GM12872 (cell line): ENCODE data around the gene CSTF1.

Source experiments
- TF ChIP-seq, protein P1 (sequence below): IDR thresholded peaks from 3 replicates; pipeline ENCODE4 v1.5.1; 2011; ENCODE audit warnings: low read depth, mild to moderate bottlenecking, low read length, moderate library complexity; ENCODE audit not compliant: insufficient read depth

The CSTF1 gene

DNA sequence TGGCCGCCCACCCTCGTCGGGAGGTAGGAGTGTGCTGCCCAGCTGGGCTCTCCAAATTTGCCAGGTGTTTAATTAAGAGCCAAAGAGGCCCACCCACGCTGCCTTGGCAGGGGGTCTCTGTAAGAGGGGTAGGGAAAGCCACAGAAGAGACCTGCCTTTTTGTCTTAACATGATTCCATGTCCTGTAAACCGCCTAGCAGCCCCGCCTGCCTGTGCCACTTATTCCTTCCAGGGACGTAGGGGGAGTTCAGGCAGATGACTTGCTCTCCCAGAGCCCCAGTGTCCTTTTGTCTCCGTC, 31.6 kb upstream of the CSTF1 start:
- TF ChIP-seq, protein P1, sequence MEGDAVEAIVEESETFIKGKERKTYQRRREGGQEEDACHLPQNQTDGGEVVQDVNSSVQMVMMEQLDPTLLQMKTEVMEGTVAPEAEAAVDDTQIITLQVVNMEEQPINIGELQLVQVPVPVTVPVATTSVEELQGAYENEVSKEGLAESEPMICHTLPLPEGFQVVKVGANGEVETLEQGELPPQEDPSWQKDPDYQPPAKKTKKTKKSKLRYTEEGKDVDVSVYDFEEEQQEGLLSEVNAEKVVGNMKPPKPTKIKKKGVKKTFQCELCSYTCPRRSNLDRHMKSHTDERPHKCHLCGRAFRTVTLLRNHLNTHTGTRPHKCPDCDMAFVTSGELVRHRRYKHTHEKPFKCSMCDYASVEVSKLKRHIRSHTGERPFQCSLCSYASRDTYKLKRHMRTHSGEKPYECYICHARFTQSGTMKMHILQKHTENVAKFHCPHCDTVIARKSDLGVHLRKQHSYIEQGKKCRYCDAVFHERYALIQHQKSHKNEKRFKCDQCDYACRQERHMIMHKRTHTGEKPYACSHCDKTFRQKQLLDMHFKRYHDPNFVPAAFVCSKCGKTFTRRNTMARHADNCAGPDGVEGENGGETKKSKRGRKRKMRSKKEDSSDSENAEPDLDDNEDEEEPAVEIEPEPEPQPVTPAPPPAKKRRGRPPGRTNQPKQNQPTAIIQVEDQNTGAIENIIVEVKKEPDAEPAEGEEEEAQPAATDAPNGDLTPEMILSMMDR: no peak

DNA sequence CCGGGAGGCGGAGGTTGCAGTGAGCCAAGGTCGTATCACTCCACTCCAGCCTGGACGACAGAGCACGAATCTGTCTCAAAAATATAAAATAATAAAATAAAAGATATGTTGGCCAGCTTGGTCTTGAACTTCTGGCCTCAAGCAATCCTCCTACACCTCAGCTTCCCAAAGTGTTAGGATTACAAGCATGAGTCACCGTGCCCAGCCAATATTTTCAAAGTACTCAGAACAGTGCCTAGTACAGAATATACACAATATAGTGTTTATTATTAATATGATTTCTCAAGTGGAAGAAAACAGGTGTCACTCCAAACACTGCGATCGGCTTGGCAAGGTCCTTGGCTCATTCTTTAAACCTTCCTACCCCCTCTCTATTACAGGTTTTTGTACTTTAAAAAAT, 30.5 kb upstream of the CSTF1 start:
- TF ChIP-seq, protein P1: no peak

DNA sequence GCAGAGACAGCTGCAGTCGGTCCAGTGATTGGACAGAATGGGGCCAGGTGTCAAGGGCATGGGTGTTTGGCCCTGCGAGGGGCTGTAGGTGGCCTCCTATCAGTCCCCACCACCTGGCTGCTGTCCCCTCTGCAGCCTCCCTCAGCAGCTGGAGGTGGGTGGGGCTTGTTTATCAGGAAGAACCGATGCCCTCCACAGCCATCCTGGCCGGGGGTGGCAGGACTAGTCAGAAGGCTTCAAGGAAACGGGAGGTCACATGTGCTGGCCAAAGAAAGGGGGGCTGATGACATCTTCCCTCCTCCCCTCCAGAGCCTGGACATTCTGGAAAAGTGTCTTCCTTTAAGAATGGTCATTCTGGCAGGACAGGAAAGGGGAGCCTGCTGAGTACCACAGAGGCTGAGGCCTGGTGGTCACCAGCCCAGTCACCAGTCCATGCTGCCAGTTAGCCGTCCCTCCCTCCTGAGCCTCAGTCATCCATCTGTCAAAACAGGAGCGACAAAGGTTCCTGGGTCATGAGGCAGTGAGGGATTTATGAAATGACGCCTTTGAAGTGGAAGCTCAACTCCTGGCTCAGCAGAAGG, 29.5 kb upstream of the CSTF1 start:
- TF ChIP-seq, protein P1: no peak

DNA sequence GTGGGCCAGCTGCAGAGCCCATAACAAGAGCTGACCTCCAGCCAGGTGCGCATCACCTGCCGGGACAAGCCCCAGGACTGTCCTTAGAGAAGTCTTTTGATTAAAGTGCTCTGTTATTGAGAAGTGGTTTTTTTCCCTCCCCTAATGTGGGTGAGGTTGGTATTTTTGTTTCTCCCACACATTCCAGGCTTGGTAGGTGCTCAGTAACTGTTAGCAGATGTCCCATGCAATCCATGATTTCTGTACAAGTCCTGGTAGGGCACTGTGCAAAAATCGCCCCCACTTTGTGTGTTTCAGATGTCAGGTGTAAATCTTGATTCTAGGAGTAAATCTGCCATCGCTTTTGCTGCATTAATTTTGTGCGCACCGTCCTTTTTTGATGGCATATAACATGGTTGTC, 29.0 kb upstream of the CSTF1 start:
- TF ChIP-seq, protein P1: no peak

DNA sequence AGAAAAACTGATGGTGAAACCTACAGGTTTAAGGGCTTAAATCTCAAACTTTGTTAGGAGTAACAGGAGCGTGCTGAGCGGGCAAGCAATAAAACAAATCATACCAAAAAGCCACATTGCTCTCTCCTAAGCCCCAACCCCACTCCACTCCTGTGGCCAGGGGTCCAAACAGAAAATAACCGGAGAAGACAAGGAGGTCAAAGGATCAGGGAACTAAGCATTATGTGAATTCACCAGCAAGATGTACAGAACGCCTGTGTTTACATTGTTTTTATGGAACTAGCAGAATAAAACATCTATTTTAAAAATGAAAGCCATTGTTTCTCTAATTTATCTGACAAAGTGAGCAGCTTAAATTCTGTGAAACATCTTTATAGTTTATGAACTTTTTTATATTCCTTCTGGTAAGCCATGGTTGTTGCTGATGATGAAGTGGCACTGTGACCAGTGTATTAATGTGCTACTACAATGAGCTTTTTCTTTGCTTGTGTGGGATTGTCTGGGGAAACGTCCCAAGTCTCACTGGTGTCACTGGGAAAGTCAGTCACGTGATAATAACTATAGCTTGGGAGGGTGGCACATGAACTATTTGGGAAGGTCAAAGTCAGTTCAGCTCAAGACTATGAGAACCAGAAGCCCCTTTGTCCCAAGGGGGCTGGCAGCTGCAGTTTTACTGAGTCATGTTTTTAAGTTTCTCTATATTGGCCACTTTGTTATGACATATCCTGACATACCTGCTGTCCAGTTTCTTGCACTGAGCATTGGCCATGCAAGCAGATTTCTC, 23.9 kb upstream of the CSTF1 start:
- TF ChIP-seq, protein P1: no peak

DNA sequence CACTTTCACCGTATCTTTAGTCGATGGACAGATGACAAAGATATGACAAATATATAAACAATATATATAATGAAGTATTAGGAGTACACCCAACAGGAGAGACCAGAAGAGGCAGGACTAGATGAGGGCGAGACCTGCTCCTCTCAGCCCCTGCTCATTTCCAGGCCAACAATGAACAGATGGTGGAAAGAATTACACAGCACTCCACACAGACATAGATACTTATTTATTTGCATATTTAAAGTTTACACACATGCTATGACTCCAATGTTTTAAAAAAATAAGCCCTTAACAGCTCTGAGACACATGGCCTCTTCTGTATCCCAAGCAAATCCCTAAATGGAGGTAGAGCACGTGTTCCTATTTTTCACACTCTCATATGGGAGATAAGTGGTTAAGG, 23.3 kb upstream of the CSTF1 start:
- TF ChIP-seq, protein P1: no peak

DNA sequence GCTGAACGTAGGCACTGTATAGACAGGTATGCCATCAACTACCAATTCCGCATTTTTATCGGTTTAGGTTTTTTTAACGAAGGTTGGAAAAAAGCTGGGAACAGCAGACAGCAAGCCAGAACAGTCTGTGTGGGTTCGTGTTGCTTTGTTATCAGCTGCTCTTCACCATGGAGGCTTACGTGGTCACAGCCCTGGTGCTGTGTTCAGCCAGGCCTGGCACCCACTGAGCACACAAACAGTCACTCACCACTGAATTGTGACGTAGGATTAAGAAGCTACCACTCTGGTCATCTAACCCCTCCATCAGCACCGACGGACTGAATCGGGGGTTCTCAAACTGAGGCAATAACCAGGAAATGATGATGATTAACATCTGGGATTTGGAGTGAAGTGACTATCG, 20.5 kb upstream of the CSTF1 start:
- TF ChIP-seq, protein P1: no peak

DNA sequence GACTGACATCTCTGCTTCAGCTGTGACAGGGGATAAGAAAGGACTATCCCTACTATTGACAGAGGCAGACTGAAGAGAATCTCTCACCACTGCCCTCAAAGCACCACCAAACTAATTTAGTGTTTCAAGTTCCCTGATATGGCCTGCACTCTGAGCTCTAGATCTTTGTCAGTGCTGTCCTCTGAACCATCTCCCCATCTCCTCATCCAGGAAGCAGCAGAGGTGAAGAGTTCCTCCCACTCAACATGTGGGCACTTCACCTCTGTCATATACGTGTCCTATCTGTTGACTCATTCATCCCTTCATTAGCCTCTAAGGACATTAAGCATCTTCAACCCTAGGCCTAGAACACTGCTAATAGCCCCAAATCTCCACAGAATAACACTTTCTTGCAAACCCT, 19.6 kb upstream of the CSTF1 start:
- TF ChIP-seq, protein P1: no peak
